Left lung (tissue), 10 donors: Measurements from ENCODE around the gene ADM2. TPM values are rescaled to one million over a fixed set of nuclear protein-coding genes. Genes with fewer than 3 reads are reported as not detected.
A peak's percentile ranks its signal among the peaks of the same experiment; 100 is the strongest.

Experiments used
- ATAC-seq: fragments of 200-7000 bp; cut with Tn5 transposase; one replicate; pipeline ENCODE4 v1.9.1; 2020; ENCODE audit warnings: moderate library complexity
- DNase-seq, 4 donors: peaks; one replicate each; pipeline ENCODE4 v3.0.0-alpha.2; 2013 to 2020
- H3K27ac ChIP-seq, 2 donors: fragments of 200-600 bp; sonication (generic) in 1 of 2; one replicate each; pipeline versions ENCODE4 v1.5.0 to v1.8.0; 2020 to 2021
- H3K27me3 ChIP-seq, 2 donors: fragments of 200-600 bp; sonication (generic) in 1 of 2; one replicate each; pipeline versions ENCODE4 v1.5.0 to v1.8.0; 2020 to 2021
- H3K36me3 ChIP-seq, 2 donors: fragments of 200-600 bp; sonication (generic) in 1 of 2; one replicate each; pipeline versions ENCODE4 v1.5.0 to v1.8.0; 2020 to 2021
- H3K4me1 ChIP-seq, 2 donors: fragments of 200-600 bp; one replicate each; pipeline ENCODE4 v1.8.0; 2021
- H3K4me3 ChIP-seq, 2 donors: fragments of 200-600 bp; sonication (generic) in 1 of 2; one replicate each; pipeline versions ENCODE4 v1.5.0 to v1.8.0; 2020 to 2021; ENCODE audit warnings: mild to moderate bottlenecking in 1 of 2
- H3K9me3 ChIP-seq, 2 donors: fragments of 200-600 bp; sonication (generic) in 1 of 2; one replicate each; pipeline versions ENCODE4 v1.5.0 to v1.8.0; 2020 to 2021
- intact Hi-C, 2 donors: fragments of 100-400 bp; cut with DNase I; formaldehyde crosslinking; loops; one replicate each; pipeline versions ENCODE4 v1.11.2 to v1.14.2; 2022
- polyA plus RNA-seq, 6 donors: library from polyadenylated mRNA; unstranded; fragments of 120-200 nt; gene quantifications; one replicate each; pipeline ENCODE4 v1.2.1, GENCODE V29; 2013; ENCODE audit not compliant: insufficient read length in 6 of 6
- total RNA-seq, 2 donors: library from RNA; stranded (reverse); fragmentation: NEBNext Ultra II Directional; extraction: Animal tissue kit (Norgen Biotek cat#: 25700); gene quantifications; one replicate each; pipeline ENCODE4 v1.2.1, GENCODE V29; 2021
- TF ChIP-seq, protein P1 (sequence below), 2 donors: fragments of 200-600 bp; sonication (generic) in 1 of 2; IDR thresholded peaks; one replicate each; pipeline versions ENCODE4 v1.5.0 to v1.8.0; 2021; ENCODE audit warnings: antibody characterized with exemption in 2 of 2
- donor health status: DM: no; HTN: yes; CAD: no.
- donor health status: DM: no; HTN: no; CAD: no.

ADM2 gene
- total and polyA plus RNA-seq, 8 donors: 0.29 to 3.5 (median 0.65) TPM

DNA sequence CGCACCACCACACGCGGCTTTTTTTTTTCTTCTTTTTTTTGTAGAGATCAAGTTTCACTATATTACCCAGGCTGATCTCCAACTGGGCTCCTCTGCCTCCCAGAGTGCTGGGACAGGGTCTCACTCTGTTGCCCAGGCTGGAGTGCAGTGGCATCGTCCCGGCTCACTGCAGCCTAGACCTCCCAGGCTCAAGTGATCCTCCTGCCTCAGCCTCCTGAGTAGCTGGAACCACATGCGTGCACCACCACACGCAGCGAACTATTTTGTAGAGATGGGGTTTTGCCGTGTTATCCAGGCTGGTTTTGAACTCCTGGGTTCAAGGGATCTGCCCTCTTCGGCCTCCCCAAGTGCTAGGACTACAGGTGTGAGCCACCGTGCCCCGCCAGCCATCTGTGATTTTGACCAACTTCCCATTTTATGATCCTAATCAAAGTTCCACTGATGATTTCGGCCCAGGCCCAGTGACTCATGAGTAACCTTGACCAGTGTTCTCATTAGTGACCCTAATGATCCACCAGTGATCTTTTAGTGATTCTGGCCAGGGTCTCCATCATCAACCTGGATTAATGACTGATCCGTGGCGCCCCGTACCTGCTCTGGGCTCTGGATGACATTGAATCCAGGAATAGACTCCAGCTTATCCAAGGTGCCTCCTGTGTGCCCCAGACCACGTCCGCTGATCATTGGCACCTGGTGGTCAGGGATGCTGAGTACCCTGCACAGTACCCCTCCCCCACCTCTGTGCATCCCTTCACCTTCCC, 46.8 kb downstream of the ADM2 start:
- Histone ChIP-seq H3K4me1 (peaks cover 19 to 58% of the 10 kb centered on the region in 2 donors), H3K4me3 (peak overlapping the region in 1 of 2 donors; percentile 85), H3K9me3 (no peaks in the 10 kb centered on the region), H3K36me3 (peaks cover 0 to 33% of the 10 kb centered on the region in 2 donors), H3K27me3 (no peaks in the 10 kb centered on the region), H3K27ac (peak overlapping the region; percentile 99)
- ATAC-seq (no peak), DNase-seq (peak in 2 of 4 donors; percentile 38 to 49)
- TF ChIP-seq, protein P1, sequence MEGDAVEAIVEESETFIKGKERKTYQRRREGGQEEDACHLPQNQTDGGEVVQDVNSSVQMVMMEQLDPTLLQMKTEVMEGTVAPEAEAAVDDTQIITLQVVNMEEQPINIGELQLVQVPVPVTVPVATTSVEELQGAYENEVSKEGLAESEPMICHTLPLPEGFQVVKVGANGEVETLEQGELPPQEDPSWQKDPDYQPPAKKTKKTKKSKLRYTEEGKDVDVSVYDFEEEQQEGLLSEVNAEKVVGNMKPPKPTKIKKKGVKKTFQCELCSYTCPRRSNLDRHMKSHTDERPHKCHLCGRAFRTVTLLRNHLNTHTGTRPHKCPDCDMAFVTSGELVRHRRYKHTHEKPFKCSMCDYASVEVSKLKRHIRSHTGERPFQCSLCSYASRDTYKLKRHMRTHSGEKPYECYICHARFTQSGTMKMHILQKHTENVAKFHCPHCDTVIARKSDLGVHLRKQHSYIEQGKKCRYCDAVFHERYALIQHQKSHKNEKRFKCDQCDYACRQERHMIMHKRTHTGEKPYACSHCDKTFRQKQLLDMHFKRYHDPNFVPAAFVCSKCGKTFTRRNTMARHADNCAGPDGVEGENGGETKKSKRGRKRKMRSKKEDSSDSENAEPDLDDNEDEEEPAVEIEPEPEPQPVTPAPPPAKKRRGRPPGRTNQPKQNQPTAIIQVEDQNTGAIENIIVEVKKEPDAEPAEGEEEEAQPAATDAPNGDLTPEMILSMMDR (IDR thresholded peaks at IDR 0.05): no peak
- intact Hi-C loops: no loop called here

DNA sequence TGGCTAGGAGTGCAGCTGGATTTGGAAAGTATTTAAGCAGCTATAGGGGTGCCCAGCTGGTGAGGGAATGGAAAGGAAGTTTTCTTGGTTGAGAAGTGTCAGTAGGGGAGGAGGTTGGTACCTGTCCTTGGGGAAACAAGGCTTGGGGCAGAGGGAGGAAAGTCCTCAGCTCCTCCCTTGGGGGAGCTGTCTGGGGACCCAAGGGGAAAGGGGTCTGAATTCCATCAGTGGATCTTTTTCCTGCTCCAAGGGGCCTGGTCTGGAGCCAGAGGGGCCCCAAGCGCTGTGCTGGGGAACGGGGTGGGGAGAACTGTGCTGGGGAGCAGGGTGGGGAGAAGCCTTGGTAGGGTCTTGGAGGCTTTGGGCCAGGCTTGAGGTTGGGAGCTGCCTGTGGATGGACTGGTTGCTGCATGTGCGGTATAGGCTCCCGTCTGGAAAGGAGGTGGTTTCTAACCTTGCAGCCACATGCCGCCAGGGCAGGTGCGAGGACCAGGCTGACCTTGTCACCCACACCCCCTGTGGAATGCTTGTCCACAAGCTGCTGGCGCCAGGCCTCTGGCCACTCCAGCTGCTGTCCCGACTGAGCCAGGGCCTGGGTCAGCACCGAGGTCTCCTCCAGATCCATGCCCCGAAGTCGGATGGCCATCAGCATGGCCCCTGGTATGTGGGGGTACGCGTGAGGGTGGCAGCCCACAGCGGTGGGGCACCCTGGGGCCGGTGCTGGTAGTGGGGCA, 47.5 kb downstream of the ADM2 start:
- H3K9me3 ChIP-seq: no peaks in the 10 kb centered on the region
- TF ChIP-seq, protein P1 (IDR thresholded peaks at IDR 0.05): no peak
- ATAC-seq (no peak), DNase-seq (peak in 2 of 4 donors; percentile 55 to 83)
- peaks cover 18 to 63% of the 10 kb centered on the region in 2 donors for H3K4me1 ChIP-seq
- peaks cover 0 to 25% of the 10 kb centered on the region in 2 donors for H3K36me3 ChIP-seq
- H3K27ac ChIP-seq: peak overlapping the region; percentile 99
- H3K4me3 ChIP-seq: peak overlapping the region; percentile 71 to 85
- H3K27me3 ChIP-seq: no peaks in the 10 kb centered on the region
- intact Hi-C loops: no loop called here

DNA sequence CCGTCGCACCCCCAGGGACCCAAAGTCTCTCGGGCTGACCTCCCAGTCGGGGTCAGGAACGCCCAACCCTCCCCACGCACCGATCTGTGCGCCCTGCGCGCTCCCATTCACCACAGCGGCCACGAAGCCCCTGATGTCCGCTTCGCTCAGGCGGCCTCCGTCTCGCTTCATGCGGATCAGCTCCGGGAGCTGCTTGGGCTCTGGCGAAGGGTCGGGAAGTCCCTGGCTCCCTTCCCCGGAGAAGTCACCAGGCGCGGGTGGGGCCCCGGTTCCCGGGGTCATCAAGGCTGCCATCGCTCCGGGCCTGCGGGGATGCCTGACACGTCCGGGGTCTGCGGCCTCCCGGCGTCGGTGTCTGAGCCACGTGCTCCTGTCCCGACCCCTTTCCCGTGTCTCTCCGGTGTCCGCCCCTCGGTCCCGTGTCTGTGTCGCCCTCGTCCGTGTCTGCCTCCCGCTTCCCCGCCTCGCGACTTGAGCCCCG, 48.1 kb downstream of the ADM2 start:
- Histone ChIP-seq H3K27ac (peak overlapping the region; percentile 99), H3K9me3 (no peaks in the 10 kb centered on the region), H3K36me3 (peaks cover 0 to 20% of the 10 kb centered on the region in 2 donors), H3K4me1 (peaks cover 12 to 63% of the 10 kb centered on the region in 2 donors), H3K4me3 (peak overlapping the region; percentile 71 to 85), H3K27me3 (no peaks in the 10 kb centered on the region)
- no peak for ATAC-seq
- no peak for DNase-seq
- TF ChIP-seq, protein P1 (IDR thresholded peaks at IDR 0.05): no peak
- intact Hi-C loops: no loop called here

GRCh38 chr22:50529897-50530579, 48.7 kb downstream of the ADM2 start, which contains the start of gene TYMP:
TYMP (minus strand) TSS chr22:50530012; CDS start chr22:50529709, 303 bp downstream.
- Histone ChIP-seq H3K4me1 (peaks cover 6 to 63% of the 10 kb centered on the region in 2 donors), H3K27me3 (no peaks in the 10 kb centered on the region), H3K4me3 (peak within 1 kb of the TSS; percentile 71 to 85), H3K27ac (peak within 1 kb of the TSS; percentile 99), H3K36me3 (peaks cover 0 to 20% of the 10 kb centered on the region in 2 donors), H3K9me3 (no peaks in the 10 kb centered on the region)
- peak; percentile 39 to 97 (median 84) for DNase-seq
- TF ChIP-seq, protein P1 (IDR thresholded peaks at IDR 0.05): no peak
- intact Hi-C loops: no loop called here
- peak; percentile 42 for ATAC-seq
